Muscle of leg (tissue), 16 donors: ENCODE measurements around the gene TESK2. TPM values are rescaled to one million over a fixed set of nuclear protein-coding genes. Genes with fewer than 3 reads are reported as not detected.
"Not testable (repeated sequence)": the region's sequence is repeated elsewhere in the genome, so short reads cannot be mapped to it uniquely, and the experiment has no call there.

Experiments used
- DNase-seq: peaks from one replicate; pipeline ENCODE4 v3.0.0; 2013
- H3K27ac ChIP-seq: one replicate; pipeline ENCODE4 v1.5.1; 2013; ENCODE audit warnings: mild to moderate bottlenecking, low read length, control low read depth
- H3K27me3 ChIP-seq: one replicate; pipeline ENCODE4 v1.6.1; 2013; ENCODE audit warnings: low read length; ENCODE audit not compliant: control insufficient read depth, insufficient read depth
- H3K36me3 ChIP-seq: one replicate; pipeline ENCODE4 v1.6.1; 2013; ENCODE audit warnings: low read length; ENCODE audit not compliant: control insufficient read depth, insufficient read depth
- H3K4me1 ChIP-seq: one replicate; pipeline ENCODE4 v1.6.1; 2013; ENCODE audit warnings: low read length; ENCODE audit not compliant: control insufficient read depth, insufficient read depth
- H3K4me3 ChIP-seq: one replicate; pipeline ENCODE4 v1.5.1; 2013; ENCODE audit warnings: low read length, control low read depth
- H3K9me3 ChIP-seq: replicated peaks from 2 replicates; pipeline ENCODE4 v1.6.1; 2013; ENCODE audit warnings: low read depth, low read length; ENCODE audit not compliant: control insufficient read depth
- WGBS: methylation state at CpG from one replicate; pipeline ENCODE4 v1.1.5; 2013; ENCODE audit warnings: missing lambda C conversion rate; ENCODE audit not compliant: insufficient coverage; 5-methylcytosine and 5-hydroxymethylcytosine counted together
- long read RNA-seq, 11 donors: transcript quantifications; one replicate each; lab custom pipeline, GENCODE V29; 2026
- polyA plus RNA-seq, 8 donors: library from polyadenylated mRNA; unstranded; fragments of 120-200 nt; gene quantifications; one replicate each; pipeline versions ENCODE4 v1.2.1 to v1.2.3, GENCODE V29; 2013; ENCODE audit warnings: inconsistent platforms in 1 of 8, low replicate concordance in 1 of 8; ENCODE audit not compliant: insufficient read length in 8 of 8, insufficient read depth in 1 of 8
- total RNA-seq: library from RNA; stranded (reverse); fragments of 120-200 nt; gene quantifications from one replicate; pipeline ENCODE4 v1.2.4, GENCODE V29; 2013

The TESK2 gene, protein sequence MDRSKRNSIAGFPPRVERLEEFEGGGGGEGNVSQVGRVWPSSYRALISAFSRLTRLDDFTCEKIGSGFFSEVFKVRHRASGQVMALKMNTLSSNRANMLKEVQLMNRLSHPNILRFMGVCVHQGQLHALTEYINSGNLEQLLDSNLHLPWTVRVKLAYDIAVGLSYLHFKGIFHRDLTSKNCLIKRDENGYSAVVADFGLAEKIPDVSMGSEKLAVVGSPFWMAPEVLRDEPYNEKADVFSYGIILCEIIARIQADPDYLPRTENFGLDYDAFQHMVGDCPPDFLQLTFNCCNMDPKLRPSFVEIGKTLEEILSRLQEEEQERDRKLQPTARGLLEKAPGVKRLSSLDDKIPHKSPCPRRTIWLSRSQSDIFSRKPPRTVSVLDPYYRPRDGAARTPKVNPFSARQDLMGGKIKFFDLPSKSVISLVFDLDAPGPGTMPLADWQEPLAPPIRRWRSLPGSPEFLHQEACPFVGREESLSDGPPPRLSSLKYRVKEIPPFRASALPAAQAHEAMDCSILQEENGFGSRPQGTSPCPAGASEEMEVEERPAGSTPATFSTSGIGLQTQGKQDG
- total RNA-seq (2.2 TPM), polyA plus RNA-seq (1 to 10 TPM; 1.3 to 3.1 (median 1.9) TPM)
- long read RNA-seq, donor 1: 0 reads
- long read RNA-seq, donor 2: 0 reads
- long read RNA-seq, donor 3: 0 reads
- long read RNA-seq, donor 4, partial matches to known transcripts: 0 of 1 reads
- long read RNA-seq, donor 4, other reads (novel, unspliced or antisense): 0 of 1 reads
- long read RNA-seq, donor 5: 0 reads
- long read RNA-seq, donor 6, partial matches to known transcripts: 5 of 6 reads
- long read RNA-seq, donor 6, other reads (novel, unspliced or antisense): 0 of 6 reads
- long read RNA-seq, donor 7: 0 reads
- long read RNA-seq, donor 8: 0 reads
- long read RNA-seq, donor 9: 0 reads
- long read RNA-seq, donor 10, partial matches to known transcripts: 0 of 1 reads
- long read RNA-seq, donor 10, other reads (novel, unspliced or antisense): 0 of 1 reads
- long read RNA-seq, donor 11, partial matches to known transcripts: 147 of 154 reads
- long read RNA-seq, donor 11, other reads (novel, unspliced or antisense): 7 of 154 reads

DNA sequence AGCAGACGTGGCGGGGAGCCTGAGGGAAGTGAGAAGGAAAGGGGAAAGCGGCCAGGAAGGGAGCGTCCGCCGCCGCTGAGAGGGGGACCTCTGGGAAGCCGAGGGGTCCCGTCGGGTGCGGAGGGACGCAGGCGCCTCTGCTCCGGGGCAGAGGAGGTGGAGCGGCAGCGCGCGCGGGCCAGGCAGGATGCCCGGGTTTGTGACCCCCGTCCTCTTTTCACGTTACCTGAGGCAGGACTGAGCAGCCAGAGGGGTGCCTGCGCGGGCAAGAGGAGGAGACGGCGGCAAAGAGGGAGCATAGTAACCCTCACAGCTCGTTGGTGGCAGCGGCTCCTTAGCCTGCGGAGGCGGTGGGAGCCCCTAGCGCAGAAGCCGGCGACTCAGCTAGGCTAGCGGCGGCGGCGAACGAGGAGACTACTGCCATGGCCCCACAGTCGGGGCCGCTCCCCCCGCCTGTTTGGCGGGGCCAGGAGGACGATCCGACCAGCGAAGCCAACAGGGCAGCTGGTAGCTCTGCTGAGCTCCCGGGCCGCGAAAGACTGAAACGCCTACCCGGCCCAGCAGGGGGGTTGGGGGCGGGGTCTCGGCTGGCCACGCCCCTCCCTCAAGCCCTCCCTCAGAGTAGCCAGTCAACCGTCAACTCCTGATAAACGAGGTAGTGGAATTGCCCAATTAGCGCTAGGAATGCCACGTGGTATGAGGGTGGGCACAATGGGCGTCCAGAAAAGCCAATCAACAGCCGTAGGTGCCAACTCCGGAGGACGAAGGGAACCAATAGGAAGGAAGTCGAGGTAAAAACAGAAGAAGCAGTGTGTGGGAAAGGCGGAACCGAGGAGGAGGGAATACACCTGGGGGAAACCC is at the start of gene TESK2:
Gene TESK2 (minus strand): TSS at position 538 of the 861 bp plus-strand sequence. CDS start 33,378 bp downstream, outside the sequence.
- Histone ChIP-seq H3K4me1 (peaks cover 2% of the 10 kb centered on the region), H3K27me3 (peaks cover 18% of the 10 kb centered on the region), H3K36me3 (no peaks in the 10 kb centered on the region), H3K4me3 (peak within 1 kb of the TSS; percentile 85), H3K9me3 (no peaks in the 10 kb centered on the region), H3K27ac (peak within 1 kb of the TSS; percentile 76)
- WGBS: under 1% methylated on average over 60 of the region's 64 CpGs
- DNase-seq: peak; percentile 99

GRCh38 chr1:45536886-45537285 is 45.9 kb upstream of the TESK2 start:
- H3K27ac ChIP-seq: no peak overlapping the region
- no peaks in the 10 kb centered on the region for H3K4me1 ChIP-seq
- 33% methylated on average over 4 of the region's 4 CpGs for WGBS
- no peaks in the 10 kb centered on the region for H3K36me3 ChIP-seq
- H3K27me3 ChIP-seq: no peaks in the 10 kb centered on the region
- DNase-seq: no peak
- H3K9me3 ChIP-seq: no peaks in the 10 kb centered on the region
- no peak overlapping the region for H3K4me3 ChIP-seq

DNA sequence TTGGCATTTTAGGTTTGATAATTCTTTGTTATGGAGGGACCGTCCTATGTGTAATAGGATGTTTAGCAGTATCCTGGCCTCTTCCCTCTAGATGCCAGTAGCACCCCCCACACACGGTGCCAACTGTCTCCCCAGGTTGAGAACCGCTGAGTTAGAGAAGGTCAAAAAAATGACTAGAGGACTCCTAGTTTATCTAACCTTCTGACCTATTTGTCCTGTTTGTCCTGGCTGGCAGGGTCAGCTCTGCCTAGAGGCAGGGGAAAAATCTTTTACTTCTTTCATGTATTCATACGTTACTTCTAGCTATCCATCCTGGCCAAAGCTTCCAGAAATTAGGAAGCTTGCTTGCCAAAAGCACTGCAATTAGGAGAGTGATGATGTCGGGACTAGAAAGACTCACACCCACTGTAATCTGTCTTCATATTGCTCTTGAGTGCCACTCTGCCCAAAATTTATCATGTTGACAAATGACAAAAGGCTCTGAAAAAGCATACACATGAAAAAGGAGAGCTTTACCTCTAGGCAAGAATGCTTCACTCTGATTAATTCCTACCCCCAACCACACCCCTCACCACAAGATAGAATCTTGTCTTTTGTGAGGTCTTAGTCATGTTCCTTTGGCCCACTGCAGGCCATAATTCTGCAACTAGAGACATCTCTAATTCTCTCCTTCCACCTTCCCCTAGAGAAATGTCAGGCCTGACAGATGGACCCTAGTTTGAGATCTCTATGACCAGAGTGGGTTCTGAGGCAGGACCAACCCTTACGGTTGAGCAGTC is 45.2 kb upstream of the TESK2 start:
- no peak for DNase-seq
- WGBS: no CpG with 5 or more reads among the region's 6 CpGs

GRCh38 chr1:45531873-45532272 is 40.9 kb upstream of the TESK2 start:
- peak; percentile 19 for DNase-seq
- Histone ChIP-seq H3K9me3 (no peaks in the 10 kb centered on the region), H3K4me1 (no peaks in the 10 kb centered on the region), H3K36me3 (no peaks in the 10 kb centered on the region), H3K4me3 (no peak overlapping the region), H3K27me3 (no peaks in the 10 kb centered on the region), H3K27ac (no peak overlapping the region)
- 80% methylated on average over 2 of the region's 5 CpGs for WGBS

More for the DNA sequence above, 45.2 kb upstream of the TESK2 start:
- Histone ChIP-seq H3K4me1 (no peaks in the 10 kb centered on the region), H3K9me3 (no peaks in the 10 kb centered on the region), H3K4me3 (no peak overlapping the region), H3K27me3 (no peaks in the 10 kb centered on the region), H3K36me3 (no peaks in the 10 kb centered on the region), H3K27ac (no peak overlapping the region)

GRCh38 chr1:45530632-45531135 is 39.7 kb upstream of the TESK2 start:
- DNase-seq: no peak
- H3K4me1 ChIP-seq: no peaks in the 10 kb centered on the region
- no peaks in the 10 kb centered on the region for H3K9me3 ChIP-seq
- H3K27me3 ChIP-seq: no peaks in the 10 kb centered on the region
- no peak overlapping the region for H3K27ac ChIP-seq
- H3K36me3 ChIP-seq: no peaks in the 10 kb centered on the region
- H3K4me3 ChIP-seq: no peak overlapping the region
- WGBS: 97% methylated on average over 5 of the region's 11 CpGs

DNA sequence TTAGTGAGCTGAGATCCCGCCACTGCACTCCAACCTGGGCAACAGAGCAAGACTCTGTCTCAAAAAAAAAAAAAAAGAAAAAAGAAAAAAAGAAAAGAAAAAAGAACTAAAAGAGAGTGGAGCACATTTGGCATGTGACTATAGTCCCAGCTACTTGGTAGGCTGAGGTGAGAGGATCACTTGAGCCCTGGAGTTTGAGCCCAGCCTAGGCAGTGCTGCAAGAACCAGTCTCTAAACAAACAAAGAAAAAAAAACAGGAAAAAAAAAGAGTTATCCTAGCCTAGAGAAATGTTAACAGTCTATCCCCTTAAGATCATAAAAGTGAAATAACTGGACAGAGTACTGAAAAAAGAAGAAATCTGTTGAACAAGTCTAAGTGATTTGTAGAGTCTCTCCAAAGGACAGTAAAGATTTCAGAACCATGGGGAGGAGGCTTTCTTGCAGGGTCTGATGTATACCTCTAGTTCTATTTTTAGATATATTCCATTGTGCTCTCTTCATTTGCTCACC is 35.2 kb upstream of the TESK2 start:
- Histone ChIP-seq H3K4me1 (no peaks in the 10 kb centered on the region), H3K27me3 (no peaks in the 10 kb centered on the region), H3K4me3 (no peak overlapping the region), H3K36me3 (no peaks in the 10 kb centered on the region), H3K27ac (no peak overlapping the region), H3K9me3 (no peaks in the 10 kb centered on the region)
- WGBS: no CpG with 5 or more reads among the region's 1 CpG
- DNase-seq: no peak

- not testable (repeated sequence) for H3K27ac ChIP-seq, H3K4me1 ChIP-seq, H3K4me3 ChIP-seq, H3K36me3 ChIP-seq, H3K27me3 ChIP-seq, DNase-seq, H3K9me3 ChIP-seq
- 67% methylated on average over 1 of the region's 10 CpGs for WGBS
Measured at GRCh38 chr1:45523975-45524374, 33.0 kb upstream of the TESK2 start.

GRCh38 chr1:45523516-45523915 is 32.6 kb upstream of the TESK2 start:
- no CpG with 5 or more reads among the region's 2 CpGs for WGBS
- not testable (repeated sequence) for H3K4me3 ChIP-seq

More at GRCh38 chr1:45523516-45523915, 32.6 kb upstream of the TESK2 start:
- not testable (repeated sequence) for DNase-seq, H3K36me3 ChIP-seq, H3K27ac ChIP-seq, H3K4me1 ChIP-seq, H3K27me3 ChIP-seq, H3K9me3 ChIP-seq
